GM21576 (cell line): ENCODE data around the gene PLA2G4E.

Source experiments
- ATAC-seq: cut with Tn5 transposase; IDR thresholded peaks from one replicate; pipeline ENCODE4 v1.9.1; 2021; ENCODE audit warnings: mild to moderate bottlenecking, moderate library complexity; ENCODE audit not compliant: unreplicated experiment

PLA2G4E gene

GRCh38 chr15:41994171-41994650 is 26.6 kb downstream of the PLA2G4E start:
- ATAC-seq = no peak

- no peak for ATAC-seq
These were observed 27.2 kb downstream of the PLA2G4E start for GRCh38 chr15:41993472-41994170.

- ATAC-seq = no peak
These were observed 28.0 kb downstream of the PLA2G4E start for GRCh38 chr15:41992803-41993190.

- no peak for ATAC-seq
These were observed 28.6 kb downstream of the PLA2G4E start for GRCh38 chr15:41992151-41992802.

GRCh38 chr15:41990691-41991090 is 30.2 kb downstream of the PLA2G4E start:
- ATAC-seq = no peak

- ATAC-seq = no peak
These were observed 30.6 kb downstream of the PLA2G4E start for GRCh38 chr15:41990243-41990605.

- no peak for ATAC-seq
These were observed 31.1 kb downstream of the PLA2G4E start for GRCh38 chr15:41989573-41990242.

- no peak for ATAC-seq
These were observed 31.8 kb downstream of the PLA2G4E start for GRCh38 chr15:41988896-41989572.

- ATAC-seq = no peak
These were observed 32.9 kb downstream of the PLA2G4E start for GRCh38 chr15:41987925-41988275.

GRCh38 chr15:41987246-41987924 is 33.5 kb downstream of the PLA2G4E start:
- no peak for ATAC-seq

GRCh38 chr15:41985236-41986160 is 35.3 kb downstream of the PLA2G4E start:
- no peak for ATAC-seq

GRCh38 chr15:41984622-41985021 is 36.2 kb downstream of the PLA2G4E start:
- ATAC-seq = no peak

GRCh38 chr15:41983621-41984571 is 36.9 kb downstream of the PLA2G4E start:
- no peak for ATAC-seq

GRCh38 chr15:41983221-41983620 is 37.6 kb downstream of the PLA2G4E start:
- ATAC-seq = no peak

GRCh38 chr15:41982133-41982930 is 38.5 kb downstream of the PLA2G4E start:
- ATAC-seq = no peak

GRCh38 chr15:41981371-41982132 is 39.3 kb downstream of the PLA2G4E start:
- no peak for ATAC-seq

- no peak for ATAC-seq
These were observed 40.1 kb downstream of the PLA2G4E start for GRCh38 chr15:41980654-41981323.
